Stimulated activated CD8-positive, alpha-beta memory T cell treated with anti-CD3 and anti-CD28 coated beads, Interleukin-4, amount 100 ng/mL, for 24 hours (primary cell): ENCODE data around the gene SCGB3A2.
"Not testable (repeated sequence)": the region's sequence is repeated elsewhere in the genome, so short reads cannot be mapped to it uniquely, and the experiment has no call there.

ENCODE experiments used
- DNase-seq: peaks from one replicate; pipeline ENCODE4 v3.0.0-alpha.2; 2020; ENCODE audit warnings: low read depth

Gene SCGB3A2

DNA sequence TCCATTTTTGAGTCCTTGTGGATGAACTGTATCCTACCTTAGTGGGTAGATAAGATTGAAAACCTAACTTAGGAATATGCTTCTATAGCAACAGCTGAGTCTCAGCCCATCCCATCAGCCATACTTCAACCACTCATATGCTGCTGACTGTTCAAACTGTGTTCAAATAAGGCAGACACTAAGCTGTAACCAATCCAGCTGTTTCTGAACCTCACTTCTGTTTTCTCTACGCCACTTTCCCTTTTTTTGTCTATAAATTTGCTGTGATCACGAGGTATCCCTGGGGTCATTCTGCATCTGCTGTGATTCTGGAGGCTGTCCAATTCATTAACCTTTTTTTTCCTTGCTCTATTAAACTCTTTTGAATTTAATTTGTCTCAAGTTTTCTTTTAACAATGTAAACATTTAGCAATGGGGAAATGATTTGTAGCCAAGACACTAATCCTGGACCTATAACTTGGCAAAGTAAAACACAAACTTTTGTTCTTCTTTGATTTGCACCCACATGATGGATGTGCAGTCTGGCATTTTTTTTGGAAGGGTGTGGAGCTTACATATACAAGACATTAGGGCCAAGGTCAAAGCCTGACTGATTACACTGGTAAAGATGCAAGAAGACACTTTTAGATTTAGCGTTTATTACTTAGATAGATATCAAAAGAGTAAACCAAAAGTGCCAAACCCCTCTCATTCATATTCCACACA is 14.9 kb upstream of the SCGB3A2 start:
- no peak for DNase-seq

DNA sequence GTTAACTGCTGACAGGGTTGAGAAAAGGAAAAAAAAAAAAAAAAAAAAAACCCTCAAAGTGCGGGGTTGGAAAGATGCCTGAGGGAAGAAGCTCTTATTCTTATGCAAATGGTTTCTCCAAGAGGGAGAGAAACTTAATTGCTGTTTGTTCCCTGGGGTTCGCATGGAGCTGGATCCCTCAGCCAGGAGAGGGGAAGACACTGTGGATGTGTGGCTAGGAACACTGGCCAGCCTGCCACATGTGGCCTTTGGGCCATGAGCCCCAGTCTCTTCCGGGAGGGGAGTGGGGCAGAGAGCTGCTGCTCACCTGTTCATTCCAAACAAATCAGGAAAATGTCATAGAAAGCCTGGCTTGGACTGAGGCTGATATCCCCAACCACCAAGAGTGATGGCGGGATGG is 9.4 kb upstream of the SCGB3A2 start:
- no peak for DNase-seq

DNA sequence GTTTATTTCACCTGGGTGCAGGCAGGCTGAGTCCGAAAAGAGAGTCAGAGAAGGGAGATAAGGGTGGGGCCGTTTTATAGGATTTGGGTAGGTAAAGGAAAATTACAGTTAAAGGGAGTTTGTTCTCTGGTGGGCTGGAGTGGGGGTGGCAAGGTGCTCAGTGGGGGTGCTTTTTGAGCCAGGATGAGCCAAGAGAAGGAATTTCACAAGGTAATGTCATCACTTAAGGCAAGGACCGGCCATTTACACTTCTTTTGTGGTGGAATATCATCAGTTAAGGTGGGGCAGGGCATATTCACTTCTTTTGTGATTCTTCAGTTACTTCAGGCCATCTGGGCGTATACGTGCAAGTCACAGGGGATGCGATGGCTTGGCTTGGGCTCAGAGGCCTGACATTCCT is 8.6 kb upstream of the SCGB3A2 start:
- not testable (repeated sequence) for DNase-seq

DNA sequence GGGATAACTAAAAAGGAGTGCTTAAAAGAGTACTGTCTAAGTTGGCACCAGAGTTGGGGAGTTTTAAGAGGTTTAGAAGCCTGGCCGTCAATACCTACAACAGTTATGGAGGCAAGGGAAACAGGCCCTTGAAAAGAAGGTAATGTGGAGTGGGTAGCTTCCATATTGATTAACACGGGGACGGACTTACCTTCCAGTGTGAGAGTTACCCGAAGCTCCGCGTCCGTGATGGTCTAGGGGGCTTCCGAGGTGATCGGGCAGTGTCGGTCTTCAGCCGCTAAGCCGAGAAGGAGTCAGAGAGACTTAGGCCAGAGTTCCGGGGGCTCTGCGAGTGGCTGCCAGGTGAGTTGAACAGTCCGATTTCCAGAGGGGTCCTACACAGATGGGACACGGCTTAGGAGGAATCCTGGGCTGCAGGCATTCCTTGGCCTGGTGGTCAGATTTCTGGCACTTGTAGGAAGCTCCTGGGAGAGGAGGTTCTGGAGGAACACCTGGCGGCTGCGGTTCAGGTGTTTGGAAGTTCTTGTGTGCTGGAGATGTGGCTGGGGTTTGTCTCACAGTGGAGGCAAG is 6.4 kb upstream of the SCGB3A2 start:
- DNase-seq = not testable (repeated sequence)

- not testable (repeated sequence) for DNase-seq
Measured at GRCh38 chr5:147872744-147873435, 5.6 kb upstream of the SCGB3A2 start.

- not testable (repeated sequence) for DNase-seq
Measured at GRCh38 chr5:147874118-147874875, 4.2 kb upstream of the SCGB3A2 start.

GRCh38 chr5:147874910-147875367 is 3.6 kb upstream of the SCGB3A2 start:
- DNase-seq = no peak

GRCh38 chr5:147876141-147876540 is 2.4 kb upstream of the SCGB3A2 start:
- no peak for DNase-seq

DNA sequence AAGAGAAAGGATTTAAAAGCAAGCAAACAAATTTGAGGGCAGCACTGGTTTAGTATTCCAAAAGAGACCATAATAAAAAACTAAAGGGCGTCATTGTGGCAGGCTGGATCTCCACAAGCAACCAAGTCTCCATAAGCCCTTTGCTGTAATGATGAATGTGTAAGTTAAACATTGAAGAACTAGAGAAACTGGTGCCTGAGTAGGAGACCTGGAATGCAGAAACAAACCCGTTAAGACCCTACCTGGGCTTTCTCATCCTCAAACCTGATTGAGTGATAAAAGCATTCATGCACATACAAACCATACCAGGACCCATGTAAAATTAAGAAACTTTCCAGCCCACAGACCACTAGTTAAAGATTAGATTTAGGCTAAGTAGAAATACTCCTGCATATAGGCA is 1.9 kb upstream of the SCGB3A2 start:
- DNase-seq = no peak

DNA sequence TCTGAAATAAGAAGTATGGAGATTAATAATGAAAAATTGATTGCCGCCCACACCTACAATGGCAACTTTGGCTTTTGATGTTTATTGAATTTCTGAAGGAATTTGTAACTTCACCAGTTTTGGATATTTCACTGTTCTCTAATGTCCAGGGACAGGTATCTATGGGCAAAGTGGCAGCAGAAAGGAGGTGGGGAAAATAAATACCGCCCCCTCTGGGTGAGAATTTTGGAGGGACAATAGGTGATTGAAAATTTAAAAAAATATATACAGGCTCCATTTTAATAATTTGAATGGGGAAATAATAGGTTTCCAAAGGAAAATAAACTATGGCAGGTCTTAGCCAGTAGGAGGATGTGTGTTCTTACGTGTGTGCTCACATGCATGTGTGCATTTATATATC is 1.3 kb downstream of the SCGB3A2 start:
- DNase-seq = no peak

- no peak for DNase-seq
Measured at GRCh38 chr5:147880487-147880886, 2.0 kb downstream of the SCGB3A2 start.

DNA sequence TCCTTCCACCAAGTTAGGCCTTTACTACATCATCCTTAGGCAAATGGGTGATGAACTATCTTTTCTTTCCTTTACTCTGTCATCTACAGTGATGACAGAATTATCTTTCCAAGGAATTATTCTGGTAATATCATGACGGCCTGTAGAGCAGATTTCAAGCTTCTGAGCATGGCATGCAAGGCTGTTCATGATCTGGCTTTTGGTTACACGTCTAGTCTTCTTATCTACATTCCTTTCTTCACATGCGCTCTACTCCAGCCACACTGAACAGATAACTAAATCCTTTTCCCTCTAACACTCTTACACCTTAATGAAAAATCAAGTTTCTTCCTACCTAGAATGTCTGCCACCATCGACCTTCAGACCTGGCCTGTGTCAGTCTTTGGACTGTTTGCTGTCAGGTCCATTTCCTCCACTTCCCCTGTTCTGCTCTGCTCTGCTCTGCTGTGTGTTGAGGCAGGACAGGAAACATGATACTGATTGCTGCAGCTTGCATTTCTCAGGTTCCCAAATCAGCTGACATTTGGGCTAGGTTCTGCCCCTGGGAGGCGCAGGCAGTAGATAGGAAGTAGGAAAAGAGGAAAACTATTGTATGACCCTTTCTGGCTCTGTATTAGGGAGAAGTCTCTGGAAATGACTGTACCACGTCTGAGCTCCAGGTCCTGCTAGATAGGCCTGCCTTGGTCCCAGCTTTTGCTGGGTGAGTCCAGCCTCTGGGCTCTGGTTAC is 4.2 kb downstream of the SCGB3A2 start:
- no peak for DNase-seq

- DNase-seq = no peak
Measured at GRCh38 chr5:147887026-147887627, 8.6 kb downstream of the SCGB3A2 start.

DNA sequence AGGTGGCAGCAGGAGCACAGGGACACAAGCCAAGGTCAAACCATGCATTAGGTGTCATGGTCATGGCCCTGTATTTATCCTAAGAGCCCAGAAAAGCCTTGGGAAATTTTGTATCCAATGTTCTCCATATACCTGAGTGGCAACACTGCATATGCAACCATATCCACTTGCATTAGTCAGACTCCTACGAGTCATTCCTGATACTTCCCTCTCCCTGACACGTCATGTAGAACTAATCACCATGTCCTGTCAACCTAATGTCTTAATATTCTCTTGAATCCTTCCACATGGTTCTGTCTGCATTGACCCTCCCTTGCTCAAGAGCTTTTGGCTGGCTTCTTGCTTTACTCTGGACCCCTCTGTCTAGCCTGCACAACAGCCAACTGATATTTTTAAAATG is 9.4 kb downstream of the SCGB3A2 start:
- DNase-seq = no peak

- DNase-seq = no peak
Measured at GRCh38 chr5:147892696-147893296, 14.3 kb downstream of the SCGB3A2 start.

GRCh38 chr5:147893820-147894219 is 15.3 kb downstream of the SCGB3A2 start:
- DNase-seq = no peak

DNA sequence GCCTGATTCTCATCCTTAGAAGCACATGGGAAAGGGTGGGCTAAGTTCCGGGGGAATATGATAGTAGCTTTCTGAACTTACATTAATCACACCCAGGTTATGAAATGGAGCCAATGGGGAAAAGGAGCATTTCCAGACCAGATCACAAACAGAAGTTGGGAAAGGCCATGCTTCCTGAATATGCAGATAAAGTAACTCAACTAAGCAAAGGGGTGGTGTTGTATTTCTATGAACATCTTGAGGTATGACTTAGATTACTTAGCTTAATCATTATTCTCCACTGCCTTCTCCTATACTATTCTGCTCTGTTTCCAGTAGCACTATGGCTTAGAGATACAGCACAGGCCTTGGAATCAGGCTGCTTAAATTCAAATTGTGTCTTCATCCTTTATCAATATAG is 17.4 kb downstream of the SCGB3A2 start:
- DNase-seq = no peak

DNA sequence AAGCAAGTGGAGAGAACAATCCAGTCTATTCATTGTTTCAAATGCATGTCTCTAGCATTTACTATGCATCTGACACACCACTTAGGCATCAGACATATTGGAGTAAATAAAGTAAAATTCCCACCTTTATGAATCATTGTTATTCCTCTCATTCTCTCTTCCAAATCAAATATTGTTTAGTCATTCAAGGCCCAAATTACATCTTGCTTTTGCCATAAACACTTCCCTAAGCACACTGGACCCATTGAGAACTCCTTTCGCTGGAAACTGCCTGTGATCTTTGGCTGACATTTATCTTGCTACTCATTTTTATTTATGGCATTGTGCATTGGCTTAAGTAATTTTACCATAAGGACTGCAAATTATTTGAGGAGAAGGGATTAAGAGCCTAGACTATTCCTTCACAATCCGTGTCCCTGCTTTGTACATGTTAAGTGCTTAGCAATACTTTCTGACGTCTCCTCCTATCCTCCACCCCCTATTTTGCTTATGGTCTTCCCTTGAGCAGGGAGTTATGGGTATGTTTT is 20.4 kb downstream of the SCGB3A2 start:
- no peak for DNase-seq

GRCh38 chr5:147901599-147902039 is 23.1 kb downstream of the SCGB3A2 start:
- no peak for DNase-seq

GRCh38 chr5:147902609-147903115 is 24.2 kb downstream of the SCGB3A2 start:
- no peak for DNase-seq
